Central memory CD4-positive, alpha-beta T cell (primary cell): ENCODE measurements around the gene MYPN.

ENCODE experiments used
- DNase-seq: peaks from one replicate; pipeline ENCODE4 v3.0.0; 2022

The MYPN gene

DNA sequence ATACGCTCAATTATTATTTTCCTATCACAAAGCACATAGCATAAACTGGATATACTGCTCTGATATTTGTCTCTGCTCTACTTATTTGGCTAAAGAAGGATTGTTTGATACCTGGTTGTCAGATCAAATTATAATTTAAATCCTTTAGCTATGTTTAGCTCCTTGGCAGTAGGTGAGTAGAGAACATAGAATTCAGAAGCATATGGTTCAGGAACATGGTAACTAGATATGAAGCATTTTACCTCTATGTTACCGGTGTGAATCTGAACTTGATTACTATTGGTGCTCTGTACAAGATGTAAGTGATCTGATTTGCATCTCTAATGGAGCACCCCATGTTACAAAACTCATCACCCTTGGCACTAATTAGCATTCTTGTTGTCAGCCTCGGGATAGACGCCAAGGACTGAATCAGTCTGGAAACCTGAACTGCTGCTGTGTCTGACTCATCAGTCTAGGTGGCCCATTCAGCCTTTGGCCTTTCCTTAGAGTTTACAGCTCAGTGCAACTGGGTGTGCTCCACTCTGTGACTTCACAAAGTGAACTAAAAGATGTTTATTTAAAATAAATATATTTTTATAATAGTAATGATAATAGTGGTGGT, 12.3 kb upstream of the MYPN start:
- DNase-seq: no peak

DNA sequence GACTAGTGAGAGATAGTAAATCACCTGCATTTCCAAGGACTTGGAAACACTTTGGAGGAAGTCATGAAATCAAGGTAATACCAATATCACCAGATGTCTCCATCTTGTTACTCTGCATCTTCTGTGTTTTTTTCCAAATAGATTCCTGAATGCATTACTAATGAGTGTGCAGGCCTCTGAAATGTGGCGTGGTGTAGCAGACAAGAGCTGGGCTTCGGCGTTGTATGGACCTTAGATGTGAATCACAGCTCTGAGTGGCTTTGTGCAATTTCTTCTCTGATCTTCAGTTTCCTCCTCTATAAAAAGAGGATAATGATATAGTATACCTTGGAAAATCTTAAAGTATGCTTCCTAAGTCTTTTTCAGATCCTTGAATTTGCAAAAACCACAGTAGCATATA, 9.6 kb upstream of the MYPN start:
- no peak for DNase-seq

DNA sequence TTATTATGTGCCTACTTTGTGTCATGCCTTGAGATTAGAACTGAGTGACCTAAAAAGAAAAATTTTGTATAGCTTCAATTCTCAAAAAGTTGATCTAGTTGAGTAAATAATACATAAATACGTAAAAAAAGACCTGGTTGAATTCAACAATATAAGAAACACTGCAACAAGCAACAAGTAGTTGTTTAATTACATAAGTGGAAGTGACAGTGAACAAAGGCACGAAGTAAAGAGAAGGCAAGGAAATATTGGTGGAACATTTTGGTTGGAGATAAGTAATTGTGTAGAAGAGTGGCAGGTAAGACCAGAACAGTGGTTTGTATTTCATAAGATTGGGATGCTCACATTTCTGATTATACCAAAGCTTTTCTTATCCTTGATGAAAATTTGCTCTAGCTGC, 8.2 kb upstream of the MYPN start:
- DNase-seq: no peak

DNA sequence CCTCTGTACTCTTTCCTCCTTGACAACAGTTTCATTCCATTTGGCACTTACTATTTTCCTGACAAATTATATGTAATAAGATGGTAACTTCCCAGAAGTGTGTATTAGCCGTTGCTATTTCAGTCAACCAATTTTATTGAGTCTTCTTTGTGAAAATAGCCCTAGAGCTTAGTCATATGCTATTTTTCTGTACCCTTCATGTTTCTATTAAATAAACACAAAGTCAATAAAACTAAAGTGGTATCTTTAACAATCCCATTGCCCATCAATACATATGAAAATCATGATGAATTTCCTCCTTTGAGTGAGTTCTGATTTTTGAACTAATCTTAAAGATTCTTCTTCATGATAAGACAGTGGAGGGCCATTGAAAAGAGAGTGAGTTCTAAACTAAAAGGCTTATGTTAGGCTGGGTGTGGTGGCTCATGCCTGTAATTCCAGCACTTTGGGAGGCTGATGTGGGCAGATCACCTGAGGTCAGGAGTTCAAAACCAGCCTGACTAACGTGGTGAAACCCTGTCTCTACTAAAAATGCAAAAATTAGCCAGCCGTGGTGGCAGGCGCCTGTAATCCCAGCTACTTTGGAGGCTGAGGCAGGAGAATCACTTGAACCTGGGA, 5.9 kb upstream of the MYPN start:
- DNase-seq: no peak

DNA sequence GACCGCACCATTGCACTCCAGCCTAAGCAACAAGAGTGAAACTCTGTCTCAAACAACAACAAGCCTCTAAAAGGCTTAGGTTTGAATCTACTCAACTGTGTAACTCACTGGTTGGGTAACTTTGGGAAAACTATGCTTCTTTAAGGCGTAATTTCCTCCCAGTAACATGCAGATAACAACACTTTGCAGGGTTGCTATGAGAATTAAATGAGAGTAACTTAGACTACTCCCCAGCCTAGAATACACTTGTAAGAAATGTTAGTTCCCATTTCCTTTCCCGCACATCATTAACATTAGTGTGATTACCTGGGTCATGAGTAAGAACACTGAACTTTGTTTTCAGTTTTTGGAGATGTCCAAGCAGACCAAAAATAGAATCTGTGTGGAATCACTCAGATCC, 5.4 kb upstream of the MYPN start:
- DNase-seq: no peak

DNA sequence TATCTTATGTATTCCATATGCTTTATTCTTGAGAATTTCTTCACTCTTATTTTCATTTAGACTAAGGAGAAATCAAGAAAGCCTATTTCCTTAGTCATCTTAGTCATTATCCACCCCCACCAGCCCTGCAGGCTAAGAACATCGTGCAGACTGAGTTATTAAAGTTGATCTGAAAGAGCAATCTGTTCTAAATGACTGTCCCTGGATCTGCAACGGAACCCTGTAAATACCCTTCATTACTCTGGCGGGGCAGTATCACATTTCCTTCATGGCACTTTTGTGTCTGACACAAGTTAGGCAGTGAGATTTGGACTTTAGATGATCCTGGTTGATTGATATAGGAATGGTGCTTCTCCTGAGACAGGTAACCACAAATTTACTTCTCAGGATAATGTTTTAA, 3.5 kb upstream of the MYPN start:
- no peak for DNase-seq

DNA sequence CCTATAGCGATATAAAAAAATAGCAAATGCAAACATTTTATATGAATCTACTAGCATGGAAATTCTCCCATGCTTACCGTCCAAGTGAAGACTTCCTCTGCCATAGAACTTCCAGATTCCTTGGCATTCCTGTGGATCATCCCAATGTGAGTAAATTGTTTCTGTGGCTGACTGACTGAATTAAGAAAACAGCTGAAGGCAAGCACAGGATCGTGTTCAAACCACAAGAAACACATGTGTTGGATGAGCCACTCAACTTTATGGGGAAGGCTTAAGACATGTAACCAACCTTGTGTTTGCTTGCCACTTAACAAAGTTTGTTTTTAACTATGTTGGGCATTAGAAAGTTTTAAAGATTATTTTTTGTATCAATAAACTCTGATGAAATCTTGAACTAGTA, 2.6 kb upstream of the MYPN start:
- DNase-seq: no peak

DNA sequence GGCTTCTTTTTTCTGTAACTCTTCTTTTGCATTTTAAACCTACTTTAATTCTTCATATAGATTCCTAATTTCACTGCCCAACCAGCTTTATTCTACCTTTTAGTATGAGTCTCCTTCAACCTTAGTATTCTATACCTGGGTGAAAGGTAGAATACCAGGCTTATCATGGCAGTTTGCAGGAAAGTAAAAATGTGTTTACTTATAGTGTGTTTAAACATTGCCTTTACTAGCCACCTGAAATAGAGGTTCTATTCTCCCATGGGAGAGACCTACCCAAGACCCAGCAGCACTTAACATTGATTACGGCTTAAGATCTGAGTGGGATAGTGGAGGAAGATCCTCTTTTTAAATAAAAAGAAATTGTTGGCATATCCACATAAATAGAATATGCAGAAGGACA, 1.6 kb upstream of the MYPN start:
- no peak for DNase-seq

DNA sequence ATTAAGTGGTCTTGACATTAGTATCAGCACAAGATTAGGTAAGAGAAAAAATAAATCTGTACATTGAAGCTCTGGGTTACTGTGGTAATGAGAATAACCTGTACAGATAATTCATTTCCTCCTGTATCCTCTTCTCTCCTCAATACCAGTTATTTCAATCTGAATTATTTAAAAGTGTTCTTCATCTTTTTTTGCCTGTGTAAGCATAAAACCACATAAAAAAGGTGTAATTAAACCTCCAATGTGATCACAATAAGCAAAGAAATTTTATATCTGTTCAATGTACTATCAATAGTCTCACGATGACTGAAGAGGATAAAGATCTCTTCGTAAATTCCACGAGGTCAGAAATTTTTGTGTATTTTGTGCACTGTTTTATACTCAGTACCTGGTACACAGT, 1.2 kb upstream of the MYPN start:
- no peak for DNase-seq

DNA sequence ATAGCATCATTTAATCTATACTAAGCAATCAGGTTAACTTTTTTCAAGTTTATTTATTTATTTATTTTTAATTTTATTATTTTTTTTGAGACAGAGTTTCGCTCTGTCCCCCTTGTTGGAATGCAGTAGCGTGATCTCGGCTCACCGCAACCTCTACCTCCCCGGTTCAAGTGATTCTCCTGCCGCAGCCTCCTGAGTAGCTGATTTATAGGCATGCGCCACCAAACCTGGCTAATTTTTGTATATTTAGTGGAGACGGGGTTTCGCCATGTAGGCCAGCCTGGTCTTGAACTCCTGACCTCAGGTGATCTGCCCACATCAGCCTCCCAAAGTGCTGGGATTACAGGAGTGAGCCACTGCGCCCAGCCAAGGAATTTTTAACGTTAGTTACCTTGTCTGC, 635 bp upstream of the MYPN start:
- no peak for DNase-seq

DNA sequence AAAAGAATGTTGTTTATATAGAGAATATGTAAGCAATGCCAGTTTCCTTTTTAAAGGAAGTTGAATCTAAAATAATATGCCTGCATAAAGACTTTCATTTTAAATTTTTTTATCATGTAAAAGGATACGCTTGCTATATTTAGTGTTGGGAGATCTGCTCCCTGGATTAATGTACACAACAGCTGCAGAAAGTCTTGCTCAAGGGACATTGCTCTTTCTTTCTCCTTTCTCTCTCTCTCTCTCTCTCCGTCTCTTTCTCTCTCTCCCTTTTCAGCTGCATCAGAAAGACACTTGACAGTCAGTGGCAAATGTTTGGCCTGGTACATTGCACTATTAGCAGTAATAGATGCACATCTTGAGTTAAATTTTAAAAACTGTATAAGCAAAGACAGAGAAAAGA, 739 bp downstream of the MYPN start:
- no peak for DNase-seq

DNA sequence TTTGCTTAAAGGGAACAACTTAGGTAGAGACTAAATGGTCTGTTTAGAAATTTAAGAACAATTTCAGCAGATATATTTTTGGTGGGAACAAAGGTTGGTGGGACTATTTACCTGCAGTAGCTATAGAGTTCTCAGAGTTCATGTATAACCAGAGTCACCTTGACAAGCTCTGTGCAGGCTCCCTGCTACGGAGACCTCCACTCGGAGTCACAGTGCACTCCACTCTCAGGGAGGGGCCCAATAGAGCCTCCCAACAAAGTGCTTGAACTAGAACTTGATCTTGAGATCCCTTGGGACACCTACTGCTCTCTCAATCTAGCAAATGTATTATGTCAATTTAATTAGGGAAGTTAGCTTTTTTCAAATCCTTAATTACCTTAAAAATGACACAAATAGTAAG, 2.3 kb downstream of the MYPN start:
- DNase-seq: no peak

DNA sequence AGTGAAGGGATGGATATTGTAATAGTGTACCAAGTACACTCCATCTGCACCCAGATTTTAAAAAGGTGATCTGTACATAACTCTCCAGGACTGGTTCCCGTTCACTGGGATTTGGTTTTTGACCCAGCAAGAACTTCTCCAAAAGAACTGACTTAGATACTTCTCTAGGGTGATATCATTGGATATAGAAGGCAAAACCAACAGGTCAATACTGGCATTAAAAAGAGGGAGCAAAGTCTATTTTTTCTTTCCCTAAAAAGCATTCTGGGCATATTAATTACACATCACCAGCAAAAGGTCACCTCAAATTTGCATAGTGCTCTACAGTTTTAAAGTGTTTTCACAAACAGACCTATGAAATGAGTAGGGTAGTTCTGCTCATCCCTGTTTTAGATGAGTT, 3.5 kb downstream of the MYPN start:
- DNase-seq: no peak

DNA sequence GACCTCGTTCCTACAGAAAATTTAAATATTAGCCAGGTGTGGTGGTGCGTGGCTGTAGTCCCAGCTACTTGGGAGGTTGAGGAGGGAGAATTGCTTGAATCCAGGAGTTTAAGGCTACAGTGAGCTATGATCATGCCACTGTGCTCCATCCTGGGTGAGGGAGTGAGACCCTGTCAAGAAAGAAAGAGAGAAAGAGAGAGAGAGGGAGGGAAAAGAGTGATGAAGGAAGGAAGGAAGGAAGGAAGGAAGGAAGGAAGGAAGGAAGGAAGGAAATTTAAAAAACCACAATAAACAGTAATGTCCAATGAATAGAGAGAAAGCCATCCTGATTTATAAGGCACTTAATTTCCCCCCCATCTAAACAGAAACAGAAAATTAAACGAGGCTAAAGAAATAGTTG, 9.4 kb downstream of the MYPN start:
- no peak for DNase-seq

DNA sequence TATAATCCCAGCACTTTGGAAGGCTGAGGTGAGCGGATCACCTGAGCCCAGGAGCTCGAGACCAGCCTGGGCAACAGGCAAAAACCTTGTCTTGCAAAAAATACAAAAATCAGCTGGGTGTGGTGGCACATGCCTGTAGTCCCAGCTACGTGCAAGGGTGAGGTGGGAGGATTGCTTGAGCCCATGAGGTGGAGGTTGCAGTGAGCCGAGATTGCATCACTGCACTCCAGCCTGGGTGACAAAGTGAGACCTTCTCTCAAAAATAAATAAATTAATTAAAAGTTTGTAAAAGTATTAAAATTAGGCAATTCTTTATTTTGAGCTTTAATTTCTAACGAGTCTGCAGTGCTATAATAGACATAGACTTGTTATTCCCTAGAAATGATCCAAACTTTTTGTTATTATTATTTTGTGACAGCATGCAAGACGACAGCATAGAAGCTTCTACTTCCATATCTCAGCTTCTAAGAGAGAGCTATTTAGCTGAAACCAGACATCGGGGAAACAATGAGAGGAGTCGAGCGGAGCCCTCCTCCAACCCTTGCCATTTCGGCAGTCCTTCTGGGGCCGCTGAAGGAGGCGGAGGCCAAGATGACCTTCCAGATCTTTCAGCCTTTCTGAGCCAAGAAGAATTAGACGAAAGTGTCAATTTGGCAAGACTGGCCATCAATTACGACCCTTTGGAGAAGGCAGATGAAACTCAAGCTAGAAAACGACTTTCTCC, 11.9 kb downstream of the MYPN start:
- DNase-seq: no peak

DNA sequence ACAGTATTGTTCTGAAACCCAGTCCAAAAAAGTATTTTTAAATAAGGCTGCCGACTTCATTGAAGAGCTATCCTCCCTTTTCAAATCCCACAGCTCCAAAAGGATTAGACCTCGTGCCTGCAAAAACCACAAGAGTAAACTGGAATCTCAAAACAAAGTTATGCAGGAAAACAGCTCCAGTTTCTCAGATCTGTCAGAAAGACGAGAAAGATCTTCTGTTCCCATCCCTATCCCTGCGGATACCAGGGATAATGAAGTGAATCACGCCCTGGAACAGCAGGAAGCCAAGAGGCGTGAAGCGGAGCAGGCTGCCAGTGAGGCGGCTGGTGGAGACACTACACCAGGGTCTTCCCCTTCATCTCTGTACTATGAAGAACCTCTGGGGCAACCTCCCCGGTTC, 12.6 kb downstream of the MYPN start:
- no peak for DNase-seq

DNA sequence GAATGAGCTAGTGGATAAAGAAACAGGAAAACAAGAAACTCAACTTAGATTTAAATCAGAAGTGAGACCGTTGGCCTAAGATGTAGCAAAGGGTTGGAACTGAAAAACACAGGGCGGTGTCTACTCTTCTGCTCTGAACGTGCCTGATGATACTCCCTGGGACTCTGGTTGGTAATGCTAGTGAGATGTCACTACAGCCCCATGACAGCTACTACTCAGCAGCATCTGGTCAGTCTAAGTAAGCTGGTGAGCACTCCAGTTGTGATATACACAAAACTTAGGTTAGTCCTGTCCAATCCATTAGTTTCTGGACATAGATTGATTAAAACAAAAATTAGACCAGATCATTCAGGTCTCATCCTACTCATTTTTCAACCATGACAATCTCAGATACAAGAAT, 15.4 kb downstream of the MYPN start:
- no peak for DNase-seq

DNA sequence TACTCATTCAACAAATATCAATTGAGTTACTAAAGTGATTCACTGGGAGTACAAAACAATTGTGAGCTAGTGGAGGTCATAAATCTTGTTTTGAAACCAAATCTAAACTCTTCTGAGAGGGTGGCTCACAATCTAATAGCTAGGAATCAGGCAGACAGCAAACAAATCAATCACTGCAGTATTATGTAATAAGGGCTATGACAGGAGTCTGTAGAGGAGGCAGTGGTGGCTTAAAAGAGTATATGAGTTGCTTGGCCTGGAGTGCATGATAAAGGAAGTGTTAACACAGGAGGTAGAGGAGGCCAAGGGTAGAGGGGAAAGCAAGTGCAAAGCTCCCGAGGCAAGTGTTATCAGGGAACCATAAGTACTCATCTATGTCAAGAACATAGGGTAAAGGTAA, 16.5 kb downstream of the MYPN start:
- DNase-seq: no peak

DNA sequence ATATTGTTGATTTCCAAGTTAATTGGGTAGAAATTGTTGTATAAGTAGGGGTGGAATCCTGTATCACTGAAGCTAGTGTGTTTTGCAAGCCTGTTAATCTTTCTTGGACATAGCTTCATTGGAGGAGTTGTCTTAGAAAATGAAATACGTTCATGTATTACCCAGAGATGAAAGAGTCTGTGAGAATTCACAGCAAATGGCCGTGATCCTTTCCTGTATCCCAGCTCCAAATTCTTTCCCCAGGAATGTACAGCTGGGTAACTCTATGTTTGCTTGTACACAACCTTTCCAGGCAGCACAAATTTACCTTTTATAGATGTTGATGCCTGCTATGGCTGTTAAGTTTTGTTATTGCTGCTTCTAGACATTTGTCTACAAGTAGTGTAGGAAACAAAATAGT, 18.7 kb downstream of the MYPN start:
- no peak for DNase-seq

DNA sequence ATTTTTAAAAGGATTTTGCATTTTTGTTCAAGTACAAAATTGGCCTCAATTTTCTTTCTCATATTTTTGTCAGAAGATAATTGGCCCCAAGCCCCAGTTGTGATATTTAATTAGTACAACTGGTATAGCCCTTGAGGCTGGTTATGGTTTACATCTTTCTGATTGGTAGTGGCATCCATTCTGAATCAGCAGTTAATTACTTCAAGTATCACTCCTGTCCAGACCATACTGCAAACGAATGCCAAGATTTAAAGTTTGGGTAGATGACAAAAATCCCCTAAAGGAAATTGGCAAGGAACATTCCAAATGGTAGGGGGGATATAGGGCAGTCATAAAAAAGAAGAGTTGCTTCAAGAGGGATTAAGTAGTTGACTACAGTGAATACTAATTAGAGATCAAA, 23.1 kb downstream of the MYPN start:
- DNase-seq: no peak

DNA sequence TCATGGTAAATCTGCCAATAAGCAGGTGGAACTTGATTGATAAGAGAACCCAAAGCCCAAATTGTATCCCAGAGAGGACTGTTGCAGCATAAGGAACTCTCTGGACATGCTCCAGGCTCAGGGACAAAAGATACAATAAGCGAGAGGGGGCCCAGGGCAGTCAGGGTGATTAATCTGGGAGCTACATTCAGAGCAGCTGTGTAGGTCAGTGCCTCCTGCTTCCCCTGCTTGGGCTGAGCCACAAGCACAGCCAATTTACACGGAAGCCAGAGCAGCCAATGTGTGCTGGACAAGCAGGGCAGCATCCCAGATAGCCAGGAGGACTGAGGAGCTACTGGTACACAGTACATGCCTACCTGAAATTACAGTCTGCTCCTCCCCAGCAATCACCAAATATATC, 24.2 kb downstream of the MYPN start:
- no peak for DNase-seq

DNA sequence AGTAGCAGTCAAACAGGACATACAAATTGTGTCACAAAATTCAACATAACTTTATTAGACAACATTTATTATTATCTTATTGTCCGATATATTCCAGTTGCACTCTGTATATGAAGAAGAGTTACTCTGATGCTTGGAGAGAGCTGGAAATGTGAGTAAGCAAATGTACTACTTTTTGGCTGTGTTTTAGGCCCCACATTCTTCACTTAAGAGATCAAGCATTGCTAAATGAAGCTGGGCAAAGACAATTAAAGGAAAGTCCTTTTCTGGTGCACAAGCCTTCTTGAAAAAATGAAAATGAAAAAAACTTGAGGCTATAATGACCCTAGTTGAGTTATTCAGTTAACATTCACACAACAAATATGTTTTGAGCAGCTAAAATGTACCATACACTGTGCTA, 26.1 kb downstream of the MYPN start:
- no peak for DNase-seq

DNA sequence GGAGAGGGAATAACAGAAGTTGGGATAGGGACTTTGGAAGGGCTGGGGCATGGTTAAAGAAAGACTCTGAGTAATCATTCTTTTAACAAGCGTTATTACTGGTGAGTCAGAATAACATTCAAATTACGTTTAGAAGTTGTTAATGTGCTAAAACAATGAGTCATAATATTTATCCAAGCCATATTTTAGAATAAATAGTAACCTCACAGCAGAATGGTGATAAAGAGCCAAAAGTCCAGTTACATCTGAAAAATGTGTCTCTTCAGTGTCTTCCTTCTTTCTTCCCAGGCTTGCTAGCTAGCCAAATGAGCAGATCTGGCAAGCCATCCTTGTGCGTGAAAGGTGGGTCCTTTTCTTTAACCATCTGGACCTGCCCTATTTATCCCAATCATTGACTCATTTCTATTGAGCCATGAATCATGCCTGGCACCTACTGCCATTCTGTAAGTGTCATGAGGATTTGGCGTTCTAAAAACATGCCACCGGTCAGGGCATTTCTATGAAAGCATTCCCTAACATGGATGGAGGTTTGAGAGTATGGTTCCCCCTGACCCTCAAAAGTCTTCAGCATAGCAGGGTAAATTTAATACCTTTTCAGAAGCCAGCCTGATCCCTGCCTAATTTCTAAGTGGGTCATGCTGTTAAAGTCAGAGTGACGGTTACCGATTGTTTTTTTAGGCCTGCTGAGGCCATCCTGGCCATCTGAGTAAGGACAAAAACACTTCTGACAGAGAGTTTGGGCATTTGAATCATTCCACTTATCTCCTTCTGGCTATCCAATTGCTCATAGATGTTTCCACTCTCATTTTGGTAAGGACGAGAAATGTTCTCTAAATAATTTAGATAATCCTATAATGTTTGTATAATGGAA, 26.9 kb downstream of the MYPN start:
- DNase-seq: no peak

DNA sequence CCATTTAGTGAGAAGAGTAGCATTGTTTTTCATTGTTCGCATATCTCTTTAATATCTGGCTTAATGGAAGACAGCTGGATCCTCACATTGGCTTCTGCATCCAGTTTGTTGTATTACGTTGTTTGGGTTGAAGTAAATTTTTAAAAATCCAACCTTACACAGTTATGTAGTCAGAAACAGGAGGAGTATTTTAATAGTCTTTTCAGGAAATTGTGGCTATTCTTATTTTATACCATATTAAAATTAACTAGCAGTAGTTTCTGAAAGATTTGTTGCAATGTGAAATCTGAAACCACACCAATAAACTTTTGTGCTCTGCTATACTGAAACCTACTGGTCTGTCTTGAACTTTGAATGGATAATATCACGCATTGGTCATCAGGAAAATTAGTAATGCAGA, 27.9 kb downstream of the MYPN start:
- DNase-seq: no peak
